Effector memory CD8-positive, alpha-beta T cell (primary cell): ENCODE data around the gene TTBK2.
A peak's percentile ranks its signal among the peaks of the same experiment; 100 is the strongest.
"Not testable (repeated sequence)": the region's sequence is repeated elsewhere in the genome, so short reads cannot be mapped to it uniquely, and the experiment has no call there.

Experiments used
- ATAC-seq: fragments of 150-1000 bp; cut with Tn5 transposase; replicated peaks from 2 replicates; pipeline ENCODE4 v1.10.0; 2021; ENCODE audit warnings: mild to moderate bottlenecking, moderate library complexity
- DNase-seq, 3 experiments: peaks; one replicate each; pipeline ENCODE4 v3.0.0; 2021
- H3K27ac Mint-ChIP-seq, 2 donors: one replicate each; pipeline ENCODE4 v1.8.0; 2022; ENCODE audit warnings: mild to moderate bottlenecking in 2 of 2, mixed read lengths in 2 of 2, moderate library complexity in 2 of 2
- H3K27me3 Mint-ChIP-seq, 2 donors: one replicate each; pipeline ENCODE4 v1.8.0; 2022; ENCODE audit warnings: mixed read lengths in 2 of 2
- H3K36me3 Mint-ChIP-seq: one replicate; pipeline ENCODE4 v1.8.0; 2022; ENCODE audit warnings: mild to moderate bottlenecking, moderate library complexity, mixed read lengths; ENCODE audit not compliant: insufficient read depth
- H3K4me1 Mint-ChIP-seq, 2 donors: one replicate each; pipeline ENCODE4 v1.8.0; 2022; ENCODE audit warnings: low read depth in 2 of 2, mixed read lengths in 2 of 2
- H3K4me3 Mint-ChIP-seq, 2 donors: one replicate each; pipeline ENCODE4 v1.8.0; 2022; ENCODE audit warnings: mild to moderate bottlenecking in 2 of 2, mixed read lengths in 2 of 2, moderate library complexity in 2 of 2
- H3K9me3 Mint-ChIP-seq, 2 donors: one replicate each; pipeline ENCODE4 v1.8.0; 2022; ENCODE audit warnings: mixed read lengths in 2 of 2

TTBK2 gene

GRCh38 chr15:42919799-42920518 lies 619 bp downstream of the TTBK2 start:
- DNase-seq (peak; percentile 9 to 25 (median 17)), ATAC-seq (peak; percentile 4)
- peaks cover 20 to 40% of the 10 kb centered on the region in 2 donors for H3K4me1 Mint-ChIP-seq
- H3K9me3 Mint-ChIP-seq: no peaks in the 10 kb centered on the region
- H3K36me3 Mint-ChIP-seq: peaks cover 14% of the 10 kb centered on the region
- H3K27me3 Mint-ChIP-seq: no peaks in the 10 kb centered on the region
- peak overlapping the region; percentile 94 to 99 for H3K4me3 Mint-ChIP-seq
- H3K27ac Mint-ChIP-seq: peak overlapping the region; percentile 85 to 90

- DNase-seq (no peak), ATAC-seq (no peak)
- H3K27ac Mint-ChIP-seq: peak overlapping the region; percentile 85 to 90
- peaks cover 14% of the 10 kb centered on the region for H3K36me3 Mint-ChIP-seq
- H3K4me1 Mint-ChIP-seq: peaks cover 24 to 43% of the 10 kb centered on the region in 2 donors
- H3K9me3 Mint-ChIP-seq: no peaks in the 10 kb centered on the region
- peak overlapping the region; percentile 94 to 99 for H3K4me3 Mint-ChIP-seq
- no peaks in the 10 kb centered on the region for H3K27me3 Mint-ChIP-seq
These were observed 1.3 kb downstream of the TTBK2 start for GRCh38 chr15:42919308-42919707.

- Mint-ChIP-seq H3K9me3 (no peaks in the 10 kb centered on the region), H3K36me3 (peaks cover 14% of the 10 kb centered on the region), H3K4me1 (peaks cover 24 to 48% of the 10 kb centered on the region in 2 donors), H3K4me3 (no peak overlapping the region), H3K27ac (no peak overlapping the region), H3K27me3 (no peaks in the 10 kb centered on the region)
- DNase-seq: no peak
- no peak for ATAC-seq
These were observed 2.5 kb downstream of the TTBK2 start for GRCh38 chr15:42918047-42918446.

GRCh38 chr15:42915654-42916315 lies 4.8 kb downstream of the TTBK2 start:
- DNase-seq: no peak
- Mint-ChIP-seq H3K36me3 (peaks cover 9% of the 10 kb centered on the region), H3K4me1 (peaks cover 18 to 50% of the 10 kb centered on the region in 2 donors), H3K27me3 (no peaks in the 10 kb centered on the region), H3K4me3 (no peak overlapping the region), H3K9me3 (no peaks in the 10 kb centered on the region), H3K27ac (peak overlapping the region in 1 of 2 donors; percentile 64)
- ATAC-seq: no peak

- Mint-ChIP-seq H3K36me3 (peaks cover 6% of the 10 kb centered on the region), H3K27me3 (no peaks in the 10 kb centered on the region), H3K27ac (no peak overlapping the region), H3K4me1 (peaks cover 16 to 51% of the 10 kb centered on the region in 2 donors), H3K9me3 (no peaks in the 10 kb centered on the region), H3K4me3 (no peak overlapping the region)
- no peak for DNase-seq
- ATAC-seq: no peak
These were observed 5.7 kb downstream of the TTBK2 start for GRCh38 chr15:42914728-42915497.

GRCh38 chr15:42911058-42911592 lies 9.5 kb downstream of the TTBK2 start:
- Mint-ChIP-seq H3K27ac (no peak overlapping the region), H3K4me3 (no peak overlapping the region), H3K27me3 (no peaks in the 10 kb centered on the region), H3K36me3 (peaks cover 3% of the 10 kb centered on the region), H3K9me3 (no peaks in the 10 kb centered on the region), H3K4me1 (peaks cover 11 to 39% of the 10 kb centered on the region in 2 donors)
- ATAC-seq (no peak), DNase-seq (no peak)

- ATAC-seq (no peak), DNase-seq (no peak)
- H3K36me3 Mint-ChIP-seq: peaks cover 3% of the 10 kb centered on the region
- no peak overlapping the region for H3K27ac Mint-ChIP-seq
- H3K27me3 Mint-ChIP-seq: no peaks in the 10 kb centered on the region
- peaks cover 12 to 22% of the 10 kb centered on the region in 2 donors for H3K4me1 Mint-ChIP-seq
- H3K4me3 Mint-ChIP-seq: no peak overlapping the region
- H3K9me3 Mint-ChIP-seq: no peaks in the 10 kb centered on the region
These were observed 12.0 kb downstream of the TTBK2 start for GRCh38 chr15:42908538-42908937.

- DNase-seq (no peak), ATAC-seq (no peak)
- Mint-ChIP-seq H3K4me3 (no peak overlapping the region), H3K27me3 (no peaks in the 10 kb centered on the region), H3K27ac (no peak overlapping the region), H3K4me1 (peaks cover 9% of the 10 kb centered on the region in 2 donors), H3K9me3 (no peaks in the 10 kb centered on the region), H3K36me3 (no peaks in the 10 kb centered on the region)
These were observed 16.9 kb downstream of the TTBK2 start for GRCh38 chr15:42903388-42904324.

GRCh38 chr15:42893911-42894310 lies 26.7 kb downstream of the TTBK2 start:
- not testable (repeated sequence) for ATAC-seq, H3K27me3 Mint-ChIP-seq, H3K27ac Mint-ChIP-seq, H3K4me3 Mint-ChIP-seq, H3K9me3 Mint-ChIP-seq, H3K36me3 Mint-ChIP-seq, DNase-seq
- H3K4me1 Mint-ChIP-seq: peaks cover 3 to 18% of the 10 kb centered on the region in 2 donors

GRCh38 chr15:42891569-42891968 lies 29.0 kb downstream of the TTBK2 start:
- Mint-ChIP-seq H3K36me3 (no peaks in the 10 kb centered on the region), H3K27ac (no peak overlapping the region), H3K9me3 (peaks cover 0 to 2% of the 10 kb centered on the region in 2 donors), H3K4me1 (peaks cover 5 to 13% of the 10 kb centered on the region in 2 donors), H3K27me3 (no peaks in the 10 kb centered on the region), H3K4me3 (no peak overlapping the region)
- DNase-seq (no peak), ATAC-seq (no peak)

- H3K27ac Mint-ChIP-seq: no peak overlapping the region
- ATAC-seq (no peak), DNase-seq (no peak)
- peaks cover 2 to 3% of the 10 kb centered on the region in 2 donors for H3K9me3 Mint-ChIP-seq
- no peak overlapping the region for H3K4me3 Mint-ChIP-seq
- H3K4me1 Mint-ChIP-seq: peaks cover 5 to 21% of the 10 kb centered on the region in 2 donors
- H3K27me3 Mint-ChIP-seq: no peaks in the 10 kb centered on the region
- H3K36me3 Mint-ChIP-seq: no peaks in the 10 kb centered on the region
These were observed 30.2 kb downstream of the TTBK2 start for GRCh38 chr15:42890161-42890913.

- not testable (repeated sequence) for H3K27me3 Mint-ChIP-seq, H3K36me3 Mint-ChIP-seq, H3K4me3 Mint-ChIP-seq, ATAC-seq, H3K27ac Mint-ChIP-seq, DNase-seq, H3K9me3 Mint-ChIP-seq
- peaks cover 9 to 22% of the 10 kb centered on the region in 2 donors for H3K4me1 Mint-ChIP-seq
These were observed 33.2 kb downstream of the TTBK2 start for GRCh38 chr15:42887384-42887783.
